ENCODE data around the gene PPP2R1B. TPM values are rescaled to one million over a fixed set of nuclear protein-coding genes. Genes with fewer than 3 reads are reported as not detected.

The PPP2R1B gene
- total and polyA plus RNA-seq, 2 of the 8 experiments (the other 6 are each of a cell fraction or from before 2014, with no cell fraction given): 25.8 to 87.0 TPM

GRCh38 chr11:111798279-111798678 is 32.1 kb upstream of the PPP2R1B start:
- Histone ChIP-seq H2BK5ac (ENCODE audit: low read depth, low read length) (no peak overlapping the region), H3K23ac (ENCODE audit: insufficient read length) (no peak overlapping the region), H3K14ac (ENCODE audit: insufficient read length) (no peak overlapping the region), H3K4me1 (replicated peaks in 1 of 4; ENCODE audit: control insufficient read depth in 3 of 4, insufficient read depth in 4 of 4, low read length in 3 of 4) (no peaks in the 10 kb centered on the region), H3K4ac (replicated peaks; ENCODE audit: insufficient read length, low read depth, low read length) (no peak overlapping the region), H4K91ac (replicated peaks; ENCODE audit: insufficient read length, low read length) (no peak overlapping the region), H3K23me2 (ENCODE audit: low read depth, low read length) (no peaks in the 10 kb centered on the region; the same call in 1 of the 2 replicates), H3K27ac (ENCODE audit: low read depth, low read length) (no peak overlapping the region), H3K9ac (replicated peaks in 1 of 4; ENCODE audit: extremely low read depth in 1 of 4, low read depth in 3 of 4, low read length in 3 of 4) (no peak overlapping the region), H3K4me2 (ENCODE audit: insufficient read depth in 1 of 2, low read depth in 2 of 2, low read length in 2 of 2) (no peak overlapping the region), H3K79me2 (ENCODE audit: control insufficient read depth in 1 of 2, insufficient read depth in 2 of 2, low read length in 2 of 2) (no peaks in the 10 kb centered on the region), H4K5ac (ENCODE audit: insufficient read length, low read depth, low read length) (no peak overlapping the region), H2BK15ac (ENCODE audit: low read length) (no peak overlapping the region), H3K79me1 (ENCODE audit: low read depth, low read length) (no peaks in the 10 kb centered on the region), H3K27me3 (replicated peaks in 1 of 4; ENCODE audit: control insufficient read depth in 3 of 4, extremely low read depth in 1 of 4, insufficient read depth in 3 of 4, low read length in 3 of 4) (peaks cover 0 to 1% (median 0%) of the 10 kb centered on the region in 4 experiments; a peak in 1 of 7 replicates), H3K9me3 (ENCODE audit: insufficient read depth in 2 of 2, low read depth in 1 of 2, low read length in 1 of 2) (no peaks in the 10 kb centered on the region), H2AFZ (ENCODE audit: low read length) (no peak overlapping the region), H4K20me1 (replicated peaks in 1 of 2; ENCODE audit: control insufficient read depth in 1 of 2, insufficient read depth in 2 of 2, low read length in 2 of 2) (no peaks in the 10 kb centered on the region), H2BK20ac (ENCODE audit: low read length) (no peak overlapping the region), H2AK5ac (ENCODE audit: low read depth, low read length) (no peak overlapping the region), H3K4me3 (ENCODE audit: extremely low read depth in 1 of 4, insufficient read depth in 2 of 4, low read depth in 3 of 4, low read length in 4 of 4) (no peak overlapping the region), H4K8ac (ENCODE audit: extremely low read depth, insufficient read depth, low read length) (no peak overlapping the region), H3K56ac (replicated peaks; ENCODE audit: insufficient read length, low read depth, low read length) (no peak overlapping the region), H2BK120ac (replicated peaks; ENCODE audit: low read depth, low read length) (no peak overlapping the region), H3K36me3 (ENCODE audit: control insufficient read depth in 2 of 4, insufficient read depth in 4 of 4, low read length in 3 of 4) (no peaks in the 10 kb centered on the region), H3K18ac (ENCODE audit: extremely low read depth, low read length) (no peak overlapping the region), H2BK12ac (ENCODE audit: low read depth, low read length) (no peak overlapping the region)
- ChIA-PET POLR2A (ENCODE audit: partially characterized antibody) (no interaction called here), CTCF (ENCODE audit: partially characterized antibody) (interaction anchor here (0.7 to 2.2 kb wide), 5 partner anchors 24 to 211 kb away, joined by 3 to 5 read pairs (median 3); no protein-coding TSS in a partner anchor)
- WGBS, 2 experiments (ENCODE audit: extremely low coverage in 1 of 2, insufficient coverage in 1 of 2, insufficient read length in 1 of 2, insufficient replicate concordance in 2 of 2, low coverage in 1 of 2, low lambda C conversion rate in 2 of 2, missing lambda C conversion rate in 1 of 2): 95% methylated on average over 1 of the region's 1 CpG; no CpG with 5 or more reads in 1 of the 2 experiments
- DNase-seq (ENCODE audit: low read depth in 1 of 2, low spot score in 2 of 2): no peak
- FAIRE-seq: no peak
- TF ChIP-seq JUND (IDR thresholded peaks at IDR 0.05; ENCODE audit: low read length) (no peak), RFX5 (IDR thresholded peaks at IDR 0.05; ENCODE audit: borderline replicate concordance, low read depth, low read length) (no peak), JUN (IDR thresholded peaks at IDR 0.05; ENCODE audit: low read depth, low read length) (no peak), SP4 (IDR thresholded peaks at IDR 0.05; ENCODE audit: low read length) (no peak), NRF1 (IDR thresholded peaks at IDR 0.05; ENCODE audit: low read depth, low read length) (no peak), GABPA (IDR thresholded peaks at IDR 0.05; ENCODE audit: borderline replicate concordance, insufficient read depth, low read length) (no peak), BRCA1 (IDR thresholded peaks at IDR 0.05; ENCODE audit: low read depth, low read length) (no peak), EZH2 (IDR thresholded peaks at IDR 0.05; ENCODE audit: low read depth, low read length, severe bottlenecking) (no peak), CBX5 (IDR thresholded peaks at IDR 0.05; ENCODE audit: low read depth, low read length) (no peak)

All from H1 (cell line).